ENCODE results near the gene UNKL. TPM values are rescaled to one million over a fixed set of nuclear protein-coding genes. Genes with fewer than 3 reads are reported as not detected.

Gene UNKL
- total and polyA plus RNA-seq, 2 donors (not counting 1 experiment from before 2014, with no cell fraction given) = 53.9 to 178 TPM

DNA sequence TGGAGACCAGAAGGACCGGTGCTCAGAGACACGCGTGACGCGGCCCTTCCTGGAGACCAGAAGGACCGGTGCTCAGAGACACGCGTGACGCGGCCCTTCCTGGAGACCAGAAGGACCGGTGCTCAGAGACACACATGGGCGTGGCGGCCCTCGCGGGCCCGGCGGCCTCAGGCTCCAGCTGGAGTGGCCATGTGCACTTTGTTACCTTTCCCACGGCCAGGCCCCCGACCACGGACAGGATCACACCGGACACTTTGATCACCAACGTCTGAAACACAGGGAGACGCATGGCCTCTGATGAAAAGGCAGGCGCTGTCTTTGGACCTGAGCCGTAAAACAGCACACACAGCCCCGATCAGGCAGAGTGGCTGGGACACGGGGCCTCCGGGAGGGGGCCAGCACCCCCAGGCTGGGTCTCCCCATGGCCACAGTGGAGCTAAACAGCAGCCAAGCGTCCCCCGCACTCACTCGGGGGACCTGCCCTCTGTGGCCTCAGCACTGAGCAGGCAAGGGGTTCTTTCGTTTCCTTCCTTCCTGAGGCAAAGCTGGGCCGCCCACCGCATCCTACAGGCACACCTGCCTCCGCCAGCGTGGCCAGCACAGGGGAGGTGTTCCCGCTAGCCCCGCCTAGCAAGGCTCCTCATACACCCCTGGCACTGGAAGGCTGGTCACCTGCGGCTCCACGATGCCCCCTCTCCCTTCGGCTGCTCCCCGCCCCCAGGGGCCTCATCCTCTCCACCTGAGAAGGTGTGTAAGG is 43.2 kb upstream of the UNKL start:
- ChIA-PET CTCF (interaction anchor here (0.6 to 1.1 kb wide), 3 partner anchors 17 to 87 kb away, joined by 3 to 5 read pairs (median 3); no protein-coding TSS in a partner anchor), POLR2A (interaction anchor here (2.6 kb wide), 1 partner anchor 37 kb away, joined by 13 read pairs; the partner anchor contains the start of gene UQCC4)
- H3K4me1 ChIP-seq (ENCODE audit: control insufficient read depth in 2 of 2, insufficient read depth in 2 of 2, low read length in 2 of 2) = peaks cover 31 to 34% of the 10 kb centered on the region in 2 donors
- Mint-ChIP-seq H3K9me3 (ENCODE audit: insufficient read depth) (no peaks in the 10 kb centered on the region), H3K27ac (peak overlapping the region; percentile 97), H3K27me3 (no peaks in the 10 kb centered on the region), H3K4me1 (peaks cover 28% of the 10 kb centered on the region), H3K4me3 (peak overlapping the region; percentile 81)
- 77% methylated on average over 32 of the region's 42 CpGs for WGBS (ENCODE audit: insufficient coverage)
- H3K9me3 ChIP-seq (ENCODE audit: control extremely low read depth in 1 of 3, control insufficient read depth in 2 of 3, insufficient read depth in 1 of 3, low read length in 2 of 3) = peaks cover 0 to 3% (median 0%) of the 10 kb centered on the region in 3 donors
- no peak for TF ChIP-seq EZH2 (IDR thresholded peaks at IDR 0.05; ENCODE audit: borderline replicate concordance, insufficient read depth, low read depth, low read length, poor library complexity, severe bottlenecking)
- TF ChIP-seq, protein P1, sequence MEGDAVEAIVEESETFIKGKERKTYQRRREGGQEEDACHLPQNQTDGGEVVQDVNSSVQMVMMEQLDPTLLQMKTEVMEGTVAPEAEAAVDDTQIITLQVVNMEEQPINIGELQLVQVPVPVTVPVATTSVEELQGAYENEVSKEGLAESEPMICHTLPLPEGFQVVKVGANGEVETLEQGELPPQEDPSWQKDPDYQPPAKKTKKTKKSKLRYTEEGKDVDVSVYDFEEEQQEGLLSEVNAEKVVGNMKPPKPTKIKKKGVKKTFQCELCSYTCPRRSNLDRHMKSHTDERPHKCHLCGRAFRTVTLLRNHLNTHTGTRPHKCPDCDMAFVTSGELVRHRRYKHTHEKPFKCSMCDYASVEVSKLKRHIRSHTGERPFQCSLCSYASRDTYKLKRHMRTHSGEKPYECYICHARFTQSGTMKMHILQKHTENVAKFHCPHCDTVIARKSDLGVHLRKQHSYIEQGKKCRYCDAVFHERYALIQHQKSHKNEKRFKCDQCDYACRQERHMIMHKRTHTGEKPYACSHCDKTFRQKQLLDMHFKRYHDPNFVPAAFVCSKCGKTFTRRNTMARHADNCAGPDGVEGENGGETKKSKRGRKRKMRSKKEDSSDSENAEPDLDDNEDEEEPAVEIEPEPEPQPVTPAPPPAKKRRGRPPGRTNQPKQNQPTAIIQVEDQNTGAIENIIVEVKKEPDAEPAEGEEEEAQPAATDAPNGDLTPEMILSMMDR (IDR thresholded peaks at IDR 0.05) = no peak
- peak overlapping the region; percentile 65 for H3K9ac ChIP-seq (ENCODE audit: low read length)
- peaks cover 0 to 70% of the 10 kb centered on the region in 2 experiments for H3K36me3 ChIP-seq (replicated peaks in 1 of 2; ENCODE audit: control extremely low read depth in 1 of 2, control insufficient read depth in 1 of 2, extremely low read depth in 1 of 2, insufficient read depth in 2 of 2, low read length in 1 of 2)
- peaks cover 74% of the 10 kb centered on the region for H3K79me2 ChIP-seq (ENCODE audit: control insufficient read depth, insufficient read depth, low read length)
- no peak overlapping the region for H2AFZ ChIP-seq (ENCODE audit: insufficient read depth, low read depth, low read length, poor library complexity, severe bottlenecking)
- H3K27me3 ChIP-seq (replicated peaks in 1 of 4; ENCODE audit: control extremely low read depth in 1 of 4, control insufficient read depth in 3 of 4, insufficient read depth in 4 of 4, low read length in 3 of 4) = no peaks in the 10 kb centered on the region
- ATAC-seq (ENCODE audit: low read depth) = no peak
- H3K27ac ChIP-seq (ENCODE audit: low read length in 2 of 2) = peak overlapping the region; percentile 98
- H3K4me2 ChIP-seq (replicated peaks; ENCODE audit: low read depth, low read length, poor library complexity, severe bottlenecking) = peak overlapping the region; percentile 70
- H3K4me3 ChIP-seq (ENCODE audit: control extremely low read depth in 1 of 5, extremely low read depth in 1 of 5, insufficient read depth in 1 of 5, low read depth in 2 of 5, low read length in 4 of 5) = peak overlapping the region in 3 of 5 experiments; percentile 38 to 51 (median 50)
- peak; percentile 52 for DNase-seq
- H4K20me1 ChIP-seq (ENCODE audit: control insufficient read depth, insufficient read depth, low read length, poor library complexity, severe bottlenecking) = no peaks in the 10 kb centered on the region
- intact Hi-C loops (cut with micrococcal nuclease) = loop anchor here (1.0 to 2.0 kb wide), 2 partner anchors 18 to 35 kb away; partner anchors contain the start of genes CLCN7 and TELO2

DNA sequence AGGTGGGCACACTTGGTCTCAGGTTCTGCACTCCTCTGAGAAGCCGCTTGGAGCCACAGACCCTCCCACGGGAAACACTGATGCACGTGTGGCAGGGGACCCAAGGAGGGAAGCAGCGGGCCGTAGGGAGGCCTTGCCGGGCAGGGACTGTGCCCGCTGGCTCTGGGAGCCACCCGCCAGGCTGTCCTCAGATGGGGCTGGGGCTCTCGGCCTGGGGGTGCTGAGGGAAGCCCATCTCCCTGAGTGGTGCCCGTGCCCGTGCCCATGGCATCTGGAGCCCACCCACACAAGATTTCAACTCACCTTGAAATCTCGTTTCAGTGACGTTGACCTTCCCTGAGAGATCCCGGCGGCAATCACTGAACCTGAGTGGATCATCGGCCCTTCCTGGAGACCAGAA is 42.4 kb upstream of the UNKL start:
- H3K36me3 ChIP-seq (replicated peaks in 1 of 2; ENCODE audit: control extremely low read depth in 1 of 2, control insufficient read depth in 1 of 2, extremely low read depth in 1 of 2, insufficient read depth in 2 of 2, low read length in 1 of 2) = peaks cover 0 to 76% of the 10 kb centered on the region in 2 experiments
- Mint-ChIP-seq H3K27me3 (no peaks in the 10 kb centered on the region), H3K4me1 (peaks cover 28% of the 10 kb centered on the region), H3K9me3 (ENCODE audit: insufficient read depth) (no peaks in the 10 kb centered on the region), H3K4me3 (no peak overlapping the region), H3K27ac (no peak overlapping the region)
- ATAC-seq (ENCODE audit: low read depth) = no peak
- peaks cover 31 to 34% of the 10 kb centered on the region in 2 donors for H3K4me1 ChIP-seq (ENCODE audit: control insufficient read depth in 2 of 2, insufficient read depth in 2 of 2, low read length in 2 of 2)
- intact Hi-C loops (cut with micrococcal nuclease) = no loop called here
- no peaks in the 10 kb centered on the region for H4K20me1 ChIP-seq (ENCODE audit: control insufficient read depth, insufficient read depth, low read length, poor library complexity, severe bottlenecking)
- peaks cover 73% of the 10 kb centered on the region for H3K79me2 ChIP-seq (ENCODE audit: control insufficient read depth, insufficient read depth, low read length)
- peaks cover 0 to 3% (median 0%) of the 10 kb centered on the region in 3 donors for H3K9me3 ChIP-seq (ENCODE audit: control extremely low read depth in 1 of 3, control insufficient read depth in 2 of 3, insufficient read depth in 1 of 3, low read length in 2 of 3)
- H3K27me3 ChIP-seq (replicated peaks in 1 of 4; ENCODE audit: control extremely low read depth in 1 of 4, control insufficient read depth in 3 of 4, insufficient read depth in 4 of 4, low read length in 3 of 4) = no peaks in the 10 kb centered on the region
- 86% methylated on average over 16 of the region's 16 CpGs for WGBS (ENCODE audit: insufficient coverage)
- H2AFZ ChIP-seq (ENCODE audit: insufficient read depth, low read depth, low read length, poor library complexity, severe bottlenecking) = no peak overlapping the region
- peak overlapping the region; percentile 70 for H3K4me2 ChIP-seq (replicated peaks; ENCODE audit: low read depth, low read length, poor library complexity, severe bottlenecking)
- POLR2A ChIA-PET = no interaction called here
- peak overlapping the region in 1 of 2 donors; percentile 98 for H3K27ac ChIP-seq (ENCODE audit: low read length in 2 of 2)
- TF ChIP-seq, protein P1 (IDR thresholded peaks at IDR 0.05) = no peak
- no peak overlapping the region for H3K9ac ChIP-seq (ENCODE audit: low read length)
- DNase-seq = no peak
- peak overlapping the region in 1 of 5 experiments; percentile 38 for H3K4me3 ChIP-seq (ENCODE audit: control extremely low read depth in 1 of 5, extremely low read depth in 1 of 5, insufficient read depth in 1 of 5, low read depth in 2 of 5, low read length in 4 of 5)
- CTCF ChIA-PET = interaction anchor here (0.8 kb wide), 1 partner anchor 11 kb away, joined by 3 read pairs; no protein-coding TSS in a partner anchor

Data from B cell (primary cell).